ENCODE results near the gene DUS2. TPM values are rescaled to one million over a fixed set of nuclear protein-coding genes. Genes with fewer than 3 reads are reported as not detected.

The DUS2 gene
- total and polyA plus RNA-seq, 2 of the 8 experiments (the other 6 are each of a cell fraction or from before 2014, with no cell fraction given) = 17.2 to 27.0 TPM

- TF ChIP-seq NANOG (IDR thresholded peaks at IDR 0.05; ENCODE audit: insufficient read depth, low read depth, low read length, poor library complexity, severe bottlenecking) = no peak
- no peak for TF ChIP-seq SP4 (IDR thresholded peaks at IDR 0.05; ENCODE audit: low read length)
- TF ChIP-seq TAF7 (optimal IDR thresholded peaks at IDR 0.05; ENCODE audit: borderline replicate concordance, low read depth, low read length) = no peak
- no peak for TF ChIP-seq SAP30 (IDR thresholded peaks at IDR 0.05; ENCODE audit: insufficient read depth, insufficient replicate concordance, low read length)
These were observed 56.7 kb downstream of the DUS2 start (continued) for GRCh38 chr16:68079626-68080344.

Measured in H1 (cell line).